Peyer's patch (tissue), 4 donors: Measurements from ENCODE around the gene TCAF1.

ENCODE experiments used
- CTCF ChIP-seq, 6 experiments: fragments of 450-650 bp in 4 of 6; fragments of 200-600 bp in 2 of 6; sonication (generic) in 1 of 6; IDR thresholded peaks; one replicate each; pipeline ENCODE4 v1.5.1; 2017 to 2019; ENCODE audit warnings: antibody characterized with exemption in 6 of 6, mild to moderate bottlenecking in 3 of 6, moderate library complexity in 1 of 6
- POLR2A ChIP-seq, 2 donors: fragments of 450-650 bp; IDR thresholded peaks; one replicate each; pipeline ENCODE4 v1.5.1; 2017; ENCODE audit warnings: antibody characterized with exemption in 2 of 2, mild to moderate bottlenecking in 2 of 2, moderate library complexity in 2 of 2

- TF ChIP-seq CTCF (IDR thresholded peaks at IDR 0.05) (no peak), POLR2A (IDR thresholded peaks at IDR 0.05) (no peak)
Observed at GRCh38 chr7:143936087-143937009, 34.4 kb upstream of the TCAF1 start.
